A549 treated with Hydrocortisone at 1 μM for 4 hours (cell line): ENCODE results near the gene ZNF683. TPM values are rescaled to one million over a fixed set of nuclear protein-coding genes. Genes with fewer than 3 reads are reported as not detected.

ENCODE experiments used
- total RNA-seq: library from RNA; stranded (reverse); fragments of 200-300 nt; extraction: Qiagen RNA extraction; gene quantifications from 5 replicates; pipeline ENCODE4 v1.2.3, GENCODE V29; 2022

The ZNF683 gene
- not detected in 5 replicates for total RNA-seq

DNA sequence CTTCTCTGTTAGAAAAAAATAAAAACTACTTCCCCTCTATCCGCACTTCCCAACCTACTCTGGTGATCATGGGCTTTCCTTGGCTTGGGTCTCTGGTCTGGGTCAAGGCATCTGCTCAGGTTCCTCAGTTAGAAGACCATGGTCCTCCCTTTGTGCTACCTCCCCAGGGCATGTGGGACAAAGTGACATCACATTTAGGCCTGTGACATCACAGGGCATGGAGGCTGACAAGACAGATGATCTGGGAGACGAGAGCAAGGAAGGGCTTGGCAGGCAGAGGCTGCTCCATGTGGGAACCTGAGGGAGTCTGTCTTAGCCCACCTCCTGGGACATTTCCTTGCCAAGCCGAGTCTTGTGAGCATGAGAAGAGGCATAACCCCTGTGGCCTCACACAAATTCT is at the start of gene ZNF683:
Gene ZNF683, minus strand, starts transcription at position 140 of the 400 bp plus-strand sequence. CDS start 4,179 bp downstream, outside the sequence.

DNA sequence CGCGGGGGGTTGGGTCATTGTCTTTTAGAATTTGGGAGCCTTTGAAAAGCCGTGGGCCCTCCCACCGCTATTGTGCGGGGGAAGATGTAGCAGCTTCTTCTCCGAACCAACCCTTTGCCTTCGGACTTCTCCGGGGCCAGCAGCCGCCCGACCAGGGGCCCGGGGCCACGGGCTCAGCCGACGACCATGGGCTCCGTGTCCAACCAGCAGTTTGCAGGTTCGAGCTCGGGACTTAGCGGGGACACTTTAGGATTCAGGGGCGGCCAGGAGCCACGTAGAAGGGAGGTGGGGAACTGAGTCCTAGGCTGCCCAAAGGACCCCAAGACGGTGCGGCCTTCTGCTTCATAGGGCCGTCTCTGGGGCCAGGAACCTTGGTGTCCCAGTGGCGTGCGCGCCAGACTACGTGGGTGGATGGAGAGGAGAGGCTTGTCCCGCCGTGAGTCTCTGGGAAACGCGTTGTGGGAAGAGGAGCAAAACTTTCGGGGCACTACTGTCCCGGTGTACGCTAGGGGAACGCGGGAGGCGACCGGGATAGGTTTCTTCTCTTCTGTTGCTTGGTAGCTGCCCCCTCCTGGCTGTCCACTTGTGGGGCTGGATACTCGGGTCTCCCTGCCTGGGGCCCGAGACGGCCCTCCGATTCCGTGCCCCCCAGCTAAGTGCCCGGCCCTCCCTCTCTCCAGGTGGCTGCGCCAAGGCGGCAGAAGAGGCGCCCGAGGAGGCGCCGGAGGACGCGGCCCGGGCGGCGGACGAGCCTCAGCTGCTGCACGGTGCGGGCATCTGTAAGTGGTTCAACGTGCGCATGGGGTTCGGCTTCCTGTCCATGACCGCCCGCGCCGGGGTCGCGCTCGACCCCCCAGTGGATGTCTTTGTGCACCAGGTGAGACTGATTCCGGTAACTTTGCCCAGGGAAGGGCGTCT is 38.4 kb upstream of the ZNF683 start, which contains the start of gene LIN28A:
Gene LIN28A, plus strand, starts transcription at position 112 of the 918 bp plus-strand sequence. Its CDS starts 75 bp downstream, at position 187.

DNA sequence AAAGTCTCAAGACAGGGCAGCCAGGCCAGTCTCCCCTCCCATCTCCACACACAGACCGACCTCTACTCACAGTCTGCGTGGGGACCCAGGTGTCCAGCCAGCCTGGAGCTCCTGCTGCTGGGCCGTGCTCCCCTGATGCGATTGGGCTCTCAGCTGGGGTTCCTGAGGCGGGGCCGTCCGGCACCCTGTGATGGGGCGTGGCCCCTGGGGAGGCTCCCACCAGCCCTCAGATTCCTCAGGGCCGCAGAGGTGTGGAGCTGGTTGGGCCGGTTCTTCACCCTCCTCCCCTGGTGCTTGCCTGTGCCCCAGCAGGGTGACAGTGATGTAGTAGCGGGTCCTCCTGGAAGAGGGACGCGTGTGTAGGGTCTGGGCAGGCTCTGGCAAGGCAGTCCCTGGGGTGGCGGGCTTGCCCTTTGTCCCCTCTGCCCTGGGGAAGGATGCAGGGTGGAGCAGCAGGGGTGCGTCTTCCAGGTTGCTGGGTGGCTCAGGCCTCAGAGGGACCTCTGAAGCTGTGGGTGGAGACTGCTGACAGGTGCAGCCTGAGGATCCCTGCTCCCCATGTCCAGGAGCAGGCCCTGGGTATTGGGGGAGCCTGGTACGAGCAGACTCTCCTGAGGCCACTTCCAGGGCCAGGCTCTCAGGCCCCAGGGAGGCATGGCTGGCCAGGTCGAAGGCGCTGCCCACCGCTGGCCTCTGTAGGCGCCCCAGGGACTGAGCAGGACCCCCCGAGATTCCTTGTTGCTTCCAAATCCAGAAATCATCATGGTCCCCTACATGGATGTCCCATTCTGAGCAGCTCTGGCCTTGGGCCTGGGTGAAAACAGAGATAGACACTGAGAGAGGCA is 18.4 kb downstream of the ZNF683 start, which contains the start of gene CRYBG2:
Gene CRYBG2, minus strand, starts transcription at position 155 of the 845 bp plus-strand sequence. CDS start 7,473 bp downstream, outside the sequence.

DNA sequence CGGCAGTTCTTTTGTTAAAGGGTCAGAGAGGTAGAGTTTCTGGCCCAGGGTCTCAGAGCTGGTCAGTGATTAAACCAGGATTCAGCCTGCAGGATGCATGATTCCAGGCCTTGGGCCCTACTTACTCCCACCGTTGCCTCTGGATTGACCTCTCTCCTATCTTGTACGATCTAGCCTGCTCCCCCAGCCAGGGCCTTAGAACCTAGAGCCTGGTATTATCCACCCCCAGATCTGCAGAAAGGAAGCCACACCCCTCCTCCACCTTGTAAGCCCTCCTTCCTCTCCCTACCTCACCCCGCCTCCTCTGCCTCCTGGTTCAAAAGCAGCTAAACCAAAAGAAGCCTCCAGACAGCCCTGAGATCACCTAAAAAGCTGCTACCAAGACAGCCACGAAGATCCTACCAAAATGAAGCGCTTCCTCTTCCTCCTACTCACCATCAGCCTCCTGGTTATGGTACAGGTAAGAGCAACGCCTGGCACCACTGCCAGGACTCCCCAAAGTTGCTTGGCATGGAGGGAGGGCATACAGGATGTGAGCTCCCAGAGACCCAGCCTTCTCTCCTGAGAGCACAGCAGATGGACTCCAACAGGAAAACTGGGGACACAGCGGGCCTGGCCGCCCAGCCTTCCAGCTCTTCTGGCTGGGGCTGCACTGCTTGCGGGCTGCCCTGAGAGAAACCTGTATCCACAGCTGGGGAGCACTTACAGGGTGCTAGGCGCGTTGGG is 54.8 kb downstream of the ZNF683 start, which contains the start of gene CD52:
Gene CD52, plus strand, starts transcription at position 347 of the 726 bp plus-strand sequence. Its CDS starts 60 bp downstream, at position 407.

Other genes with a start within 250 kb of the ZNF683 start
- gene FAM110D, start 213.7 kb downstream of the ZNF683 start, total RNA-seq, result 0.06 TPM in 4 of 5 replicates, not detected in the other
- gene C1orf232, start 203.8 kb downstream of the ZNF683 start, total RNA-seq, result not detected in 5 replicates
- gene ZNF593, start 202.8 kb downstream of the ZNF683 start, total RNA-seq, result 46.2 to 70.1 TPM (median 67.4 TPM) in 5 replicates
- 0.25 to 0.49 TPM (median 0.26 TPM) in 4 of 5 replicates, not detected in the other for gene ZNF593OS, start 200.9 kb downstream of the ZNF683 start, total RNA-seq
- gene CNKSR1, start 195.3 kb downstream of the ZNF683 start, total RNA-seq, result 0.15 to 0.51 TPM (median 0.30 TPM) in 5 replicates
- not detected in 5 replicates for gene CATSPER4, start 182.1 kb downstream of the ZNF683 start, total RNA-seq
- 11.1 to 13.8 TPM (median 12.3 TPM) in 5 replicates for gene CEP85, start 138.6 kb downstream of the ZNF683 start, total RNA-seq
- gene SH3BGRL3, start 92.7 kb downstream of the ZNF683 start, total RNA-seq, result 95.1 to 153 TPM (median 142 TPM) in 5 replicates
- gene UBXN11, start 66.1 kb downstream of the ZNF683 start, total RNA-seq, result 12.9 to 15.4 TPM (median 13.7 TPM) in 5 replicates
- gene CD52, start 54.8 kb downstream of the ZNF683 start, total RNA-seq, result not detected in 5 replicates
- 1.2 to 2.2 TPM (median 1.5 TPM) in 5 replicates for gene CRYBG2, start 18.6 kb downstream of the ZNF683 start, total RNA-seq
- not detected in 5 replicates for gene LIN28A, start 38.1 kb upstream of the ZNF683 start, total RNA-seq
- gene DHDDS, start 59.6 kb upstream of the ZNF683 start, total RNA-seq, result 22.8 to 35.6 TPM (median 25.2 TPM) in 5 replicates
- gene HMGN2, start 99.7 kb upstream of the ZNF683 start, total RNA-seq, result 322 to 370 TPM (median 346 TPM) in 5 replicates
- gene RPS6KA1, start 157.0 kb upstream of the ZNF683 start, total RNA-seq, result 16.1 to 18.0 TPM (median 16.4 TPM) in 5 replicates